ENCODE results near the gene RCOR3. TPM values are rescaled to one million over a fixed set of nuclear protein-coding genes. Genes with fewer than 3 reads are reported as not detected.

RCOR3 gene
- total and polyA plus RNA-seq, 10 of the 15 experiments (the other 5 are each of a cell fraction or from before 2014, with no cell fraction given): 8.0 to 55.0 (median 25.1) TPM

- TF ChIP-seq CTCF (IDR thresholded peaks at IDR 0.05 in 2 of 3, conservative IDR thresholded peaks at IDR 0.05 in 1 of 3; ENCODE audit: control insufficient read depth in 2 of 3, extremely low read depth in 1 of 3, insufficient read depth in 1 of 3, low read depth in 3 of 3, low read length in 3 of 3) (peak; percentile 51 to 83 (median 70)), RUNX3 (IDR thresholded peaks at IDR 0.05; ENCODE audit: low read length) (peak; percentile 84), SUZ12 (IDR thresholded peaks at IDR 0.05; ENCODE audit: unreplicated experiment) (no peak), SREBF2 (IDR thresholded peaks at IDR 0.05; ENCODE audit: low read length) (no peak), MXI1 (IDR thresholded peaks at IDR 0.05; ENCODE audit: low read depth, low read length) (peak; percentile 70), HDAC2 (IDR thresholded peaks at IDR 0.05) (no peak), NFYB (IDR thresholded peaks at IDR 0.05; ENCODE audit: insufficient read depth, low read depth, low read length) (no peak), REST (IDR thresholded peaks at IDR 0.05; ENCODE audit: low read depth, low read length) (no peak), TCF7 (IDR thresholded peaks at IDR 0.05; ENCODE audit: borderline replicate concordance) (no peak), RFX5 (IDR thresholded peaks at IDR 0.05; ENCODE audit: low read depth, low read length) (no peak), KLF5 (IDR thresholded peaks at IDR 0.05; ENCODE audit: partially characterized antibody) (peak; percentile 28), NR2F1 (conservative IDR thresholded peaks at IDR 0.05) (peak; percentile 88), SUPT20H (IDR thresholded peaks at IDR 0.05; ENCODE audit: borderline replicate concordance, control insufficient read depth, low read depth, low read length) (no peak), SKIL (IDR thresholded peaks at IDR 0.05; ENCODE audit: low read depth, poor library complexity, severe bottlenecking) (no peak)
- TF ChIP-seq, protein P1, sequence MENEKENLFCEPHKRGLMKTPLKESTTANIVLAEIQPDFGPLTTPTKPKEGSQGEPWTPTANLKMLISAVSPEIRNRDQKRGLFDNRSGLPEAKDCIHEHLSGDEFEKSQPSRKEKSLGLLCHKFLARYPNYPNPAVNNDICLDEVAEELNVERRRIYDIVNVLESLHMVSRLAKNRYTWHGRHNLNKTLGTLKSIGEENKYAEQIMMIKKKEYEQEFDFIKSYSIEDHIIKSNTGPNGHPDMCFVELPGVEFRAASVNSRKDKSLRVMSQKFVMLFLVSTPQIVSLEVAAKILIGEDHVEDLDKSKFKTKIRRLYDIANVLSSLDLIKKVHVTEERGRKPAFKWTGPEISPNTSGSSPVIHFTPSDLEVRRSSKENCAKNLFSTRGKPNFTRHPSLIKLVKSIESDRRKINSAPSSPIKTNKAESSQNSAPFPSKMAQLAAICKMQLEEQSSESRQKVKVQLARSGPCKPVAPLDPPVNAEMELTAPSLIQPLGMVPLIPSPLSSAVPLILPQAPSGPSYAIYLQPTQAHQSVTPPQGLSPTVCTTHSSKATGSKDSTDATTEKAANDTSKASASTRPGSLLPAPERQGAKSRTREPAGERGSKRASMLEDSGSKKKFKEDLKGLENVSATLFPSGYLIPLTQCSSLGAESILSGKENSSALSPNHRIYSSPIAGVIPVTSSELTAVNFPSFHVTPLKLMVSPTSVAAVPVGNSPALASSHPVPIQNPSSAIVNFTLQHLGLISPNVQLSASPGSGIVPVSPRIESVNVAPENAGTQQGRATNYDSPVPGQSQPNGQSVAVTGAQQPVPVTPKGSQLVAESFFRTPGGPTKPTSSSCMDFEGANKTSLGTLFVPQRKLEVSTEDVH (IDR thresholded peaks at IDR 0.05; ENCODE audit: low read depth, partially characterized antibody): no peak
- TF ChIP-seq, protein P2, sequence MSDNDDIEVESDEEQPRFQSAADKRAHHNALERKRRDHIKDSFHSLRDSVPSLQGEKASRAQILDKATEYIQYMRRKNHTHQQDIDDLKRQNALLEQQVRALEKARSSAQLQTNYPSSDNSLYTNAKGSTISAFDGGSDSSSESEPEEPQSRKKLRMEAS (IDR thresholded peaks at IDR 0.05; ENCODE audit: low read depth, low read length): peak; percentile 70; the same call in 1 of the 2 replicates
Observed at GRCh38 chr1:211258756-211259637, at the start of gene RCOR3 (continued).

Data from GM12878 (cell line).